HG03066 (cell line): ENCODE results near the gene MXD1.

Experiments
- ATAC-seq: cut with Tn5 transposase; IDR thresholded peaks from one replicate; pipeline ENCODE4 v1.9.1; 2021; ENCODE audit warnings: low read depth; ENCODE audit not compliant: unreplicated experiment

The MXD1 gene

DNA sequence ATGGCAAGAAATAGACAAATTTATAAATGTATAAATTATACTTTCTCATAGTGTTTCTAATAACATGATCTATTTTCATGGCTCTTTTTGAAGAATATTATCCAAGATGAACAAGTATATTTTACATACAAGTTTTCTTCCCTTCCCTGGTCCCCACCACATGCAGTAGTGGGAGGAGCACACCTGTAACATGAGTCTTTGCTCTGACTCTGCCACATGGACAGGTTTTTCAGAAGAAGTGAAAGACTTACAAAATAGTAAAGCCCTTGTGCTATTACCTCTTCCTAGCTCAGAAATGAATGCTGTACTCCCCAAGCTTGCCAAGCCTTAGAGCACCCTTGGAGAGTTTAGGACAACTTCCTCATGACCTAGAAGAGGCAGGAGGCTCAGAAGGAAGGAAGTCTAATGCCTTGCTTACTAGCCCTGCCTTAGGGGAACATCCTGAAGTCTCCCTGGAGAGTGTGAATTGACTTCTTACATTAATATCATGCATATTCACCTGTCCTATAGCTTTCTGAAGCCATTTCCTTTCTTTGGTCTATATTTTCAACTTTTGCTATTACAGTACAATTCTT lies 18.4 kb downstream of the MXD1 start:
- no peak for ATAC-seq

DNA sequence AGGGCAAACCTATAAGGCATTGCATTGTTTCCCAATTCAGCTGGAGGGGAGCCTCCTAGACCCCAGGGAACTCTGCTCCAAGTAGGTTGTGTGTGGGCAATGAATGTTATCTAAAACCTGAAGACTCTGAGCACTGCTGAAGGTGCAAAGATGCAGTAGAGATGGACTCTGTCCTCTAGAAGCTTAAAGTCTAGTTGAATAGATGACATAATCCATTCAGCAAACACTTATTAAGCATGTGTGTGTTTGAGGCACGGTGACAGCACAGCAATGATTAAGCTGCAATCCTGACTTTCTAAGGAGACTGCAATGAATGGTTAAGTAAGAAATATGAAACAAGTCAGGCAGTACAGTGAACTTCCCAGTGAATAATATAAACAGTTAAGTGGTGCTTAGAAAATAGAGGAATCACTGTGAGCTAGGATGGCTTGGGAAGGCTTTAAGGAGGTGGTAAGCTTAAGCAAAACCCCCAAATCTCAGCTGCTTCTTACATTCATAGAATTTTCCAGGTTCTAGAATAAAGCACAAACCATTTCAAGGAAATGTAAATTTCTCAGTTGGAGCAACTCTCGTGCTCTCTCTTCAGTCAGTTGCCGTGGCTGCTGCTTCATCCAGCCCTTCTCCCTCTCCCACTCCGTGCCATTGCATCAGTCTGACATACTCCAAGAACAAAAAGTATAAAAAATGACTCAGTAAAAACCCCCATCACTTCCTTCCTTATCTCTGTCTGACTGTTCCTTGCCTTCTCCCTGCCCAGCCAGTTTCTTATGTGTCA lies 19.1 kb downstream of the MXD1 start:
- ATAC-seq: no peak

DNA sequence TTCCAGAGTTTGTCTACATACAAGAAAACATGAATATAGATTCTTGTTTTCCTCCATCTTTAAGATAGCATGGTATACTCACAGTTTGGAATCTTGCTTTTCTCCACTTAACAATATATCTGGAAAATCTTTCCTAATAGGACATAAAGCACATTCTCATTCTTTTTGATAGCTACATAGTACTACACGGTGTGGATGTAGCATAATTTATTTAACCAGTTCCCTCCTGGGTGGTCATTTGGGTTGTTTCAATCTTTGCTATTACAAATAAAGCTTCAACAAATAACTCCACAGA lies 19.7 kb downstream of the MXD1 start:
- no peak for ATAC-seq

DNA sequence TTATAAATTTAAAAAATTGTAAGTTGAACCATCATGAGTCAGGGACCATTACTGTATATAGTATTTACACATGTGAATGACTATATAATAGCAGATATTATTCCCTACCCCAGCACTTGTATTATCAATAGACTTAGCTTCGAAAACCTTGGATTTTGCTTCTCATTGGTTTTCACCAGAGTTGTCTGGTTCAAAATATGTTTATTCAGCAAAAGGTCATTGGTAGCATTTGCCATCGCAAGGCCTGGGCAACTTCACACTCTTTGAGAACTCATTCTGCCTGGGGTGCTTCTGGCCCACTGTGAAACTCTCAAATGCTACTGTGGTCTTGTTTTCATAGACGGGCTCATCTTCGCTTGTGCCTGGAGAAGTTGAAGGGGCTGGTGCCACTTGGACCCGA lies 20.1 kb downstream of the MXD1 start:
- ATAC-seq: no peak

DNA sequence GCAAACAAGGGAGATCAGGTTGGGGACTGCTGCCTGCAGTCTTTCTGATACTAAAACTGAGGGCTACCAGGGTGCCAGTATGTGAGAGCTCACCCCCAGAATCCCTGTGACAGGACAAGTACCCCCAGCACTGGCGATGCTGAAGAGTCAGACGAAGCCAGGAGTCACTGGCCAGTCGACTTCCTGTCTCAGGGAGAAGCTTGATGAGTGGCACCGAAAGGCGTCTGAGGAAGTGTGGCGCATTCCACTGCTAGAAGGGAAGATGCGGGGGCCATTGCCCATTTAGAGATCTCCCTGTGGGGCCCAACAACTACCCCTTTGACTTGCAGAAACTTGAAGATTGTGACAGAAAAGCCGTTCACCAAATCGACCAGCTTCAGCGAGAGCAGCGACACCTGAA lies 22.0 kb downstream of the MXD1 start:
- no peak for ATAC-seq

DNA sequence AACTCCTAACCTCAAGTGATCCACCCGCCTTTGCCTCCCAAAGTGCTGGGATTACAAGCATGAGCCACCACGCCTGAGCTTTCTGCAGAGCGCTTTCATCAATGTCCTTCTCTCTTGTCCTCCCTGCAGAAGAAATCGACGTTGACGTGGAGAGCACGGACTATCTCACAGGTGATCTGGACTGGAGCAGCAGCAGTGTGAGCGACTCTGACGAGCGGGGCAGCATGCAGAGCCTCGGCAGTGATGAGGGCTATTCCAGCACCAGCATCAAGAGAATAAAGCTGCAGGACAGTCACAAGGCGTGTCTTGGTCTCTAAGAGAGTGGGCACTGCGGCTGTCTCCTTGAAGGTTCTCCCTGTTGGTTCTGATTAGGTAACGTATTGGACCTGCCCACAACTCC lies 23.1 kb downstream of the MXD1 start:
- ATAC-seq: no peak

DNA sequence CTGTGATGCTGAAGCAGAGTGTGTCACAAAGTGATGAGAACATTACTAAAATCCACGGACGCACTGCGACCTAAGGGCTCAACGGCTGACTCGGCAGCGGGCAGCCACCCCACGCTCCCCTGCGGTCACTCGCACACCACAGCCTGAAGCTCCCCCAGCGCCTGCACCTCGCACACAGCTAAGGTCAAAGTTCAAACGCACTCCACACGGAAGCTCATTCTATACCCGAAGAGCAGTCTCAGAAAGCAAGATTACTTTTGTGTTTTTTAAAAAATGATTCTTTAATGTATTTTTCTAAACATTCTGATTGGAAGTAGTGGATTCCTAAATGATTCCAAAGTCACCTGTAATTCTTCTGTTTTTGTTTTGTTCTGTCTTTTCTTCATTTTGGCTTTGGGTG lies 24.8 kb downstream of the MXD1 start:
- no peak for ATAC-seq

DNA sequence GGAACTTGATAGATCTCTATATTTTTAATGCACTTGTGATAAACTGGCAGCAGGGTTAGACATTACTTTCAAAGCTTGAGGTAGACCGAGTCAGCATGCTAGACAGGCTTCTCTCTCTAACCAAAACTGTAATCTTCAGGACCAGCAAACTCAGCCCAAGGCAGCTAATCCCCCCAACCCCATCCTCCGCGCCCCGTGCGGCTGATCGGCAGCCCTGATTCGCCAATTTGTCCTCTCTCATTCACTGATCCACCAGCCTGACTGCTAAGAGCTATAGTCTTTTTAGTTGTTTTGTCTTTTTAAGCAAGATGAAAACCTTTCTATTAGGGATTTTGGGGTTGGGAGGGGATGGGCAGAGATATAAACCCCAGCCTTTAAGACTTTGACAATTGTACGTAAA lies 25.8 kb downstream of the MXD1 start:
- ATAC-seq: no peak

DNA sequence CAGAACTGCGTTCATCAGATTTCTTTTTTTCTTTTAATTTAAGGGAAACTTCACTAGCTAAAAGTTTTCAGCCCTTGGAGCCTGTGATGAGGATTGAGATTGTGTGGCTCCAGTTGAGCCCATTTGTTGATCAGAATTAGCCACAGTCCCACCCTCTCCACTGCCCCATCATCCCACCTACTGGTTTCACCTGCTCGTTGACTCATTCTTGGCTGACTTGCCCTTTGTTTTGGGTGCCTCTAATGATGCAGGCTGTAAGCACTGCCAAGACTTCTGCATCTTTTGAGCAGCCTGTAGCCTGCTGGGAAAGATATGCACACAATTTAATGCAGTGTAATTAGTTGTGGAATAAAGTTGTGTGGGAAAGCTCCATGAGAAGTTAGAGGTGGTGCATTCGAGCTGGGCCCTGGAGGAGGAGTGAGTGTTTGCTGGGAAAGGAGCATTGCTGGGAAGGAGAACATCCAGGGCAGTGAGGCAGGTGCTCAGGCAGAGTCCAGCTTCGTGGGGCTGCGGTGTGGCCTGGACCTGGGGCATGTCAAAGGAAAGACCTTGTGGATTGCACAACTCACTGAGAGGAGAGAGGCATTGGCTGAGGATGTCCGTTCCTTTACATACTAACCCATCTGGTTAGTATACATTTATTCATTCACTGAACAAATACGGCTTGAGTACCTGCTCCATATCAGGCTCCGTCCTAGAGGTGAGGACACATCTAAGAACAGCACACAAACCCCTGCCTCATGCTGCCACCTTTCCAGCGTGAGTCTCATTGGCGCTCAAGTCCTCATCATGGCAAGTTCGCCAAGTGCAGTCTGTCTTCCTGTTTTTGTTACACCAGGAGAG lies 28.3 kb downstream of the MXD1 start:
- ATAC-seq: no peak

DNA sequence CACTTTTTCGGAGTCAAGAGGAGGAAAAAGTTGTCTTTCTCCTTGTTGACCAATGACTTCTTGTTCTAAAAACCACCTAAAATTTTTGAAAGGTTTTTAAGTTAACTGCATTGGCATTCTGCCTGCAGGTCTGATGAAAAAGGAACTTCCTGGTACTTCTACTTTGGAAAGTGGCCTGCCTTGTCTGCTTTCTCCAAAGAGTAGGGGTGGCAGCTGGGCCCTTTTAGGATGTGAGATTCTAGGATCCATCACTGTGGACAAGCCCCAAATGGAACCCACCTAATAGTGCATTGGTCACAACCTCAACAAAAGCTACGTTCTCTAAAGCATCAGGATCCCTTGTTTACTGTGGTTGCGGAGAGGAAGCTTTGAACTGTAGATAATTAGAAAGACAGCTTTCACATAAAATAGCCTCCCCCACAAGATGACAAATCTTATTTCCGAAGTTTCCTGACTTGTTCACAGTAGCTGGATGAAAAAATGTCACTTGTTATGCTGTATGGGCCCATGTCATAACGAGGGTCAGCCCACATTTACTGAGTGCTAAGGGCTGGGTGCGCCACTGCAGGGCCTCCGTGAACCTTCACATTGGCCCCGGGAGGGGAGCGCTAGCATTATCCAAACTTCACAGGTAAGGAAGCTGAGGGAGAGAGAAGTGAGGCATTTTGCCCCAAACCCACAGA lies 29.1 kb downstream of the MXD1 start:
- ATAC-seq: no peak

DNA sequence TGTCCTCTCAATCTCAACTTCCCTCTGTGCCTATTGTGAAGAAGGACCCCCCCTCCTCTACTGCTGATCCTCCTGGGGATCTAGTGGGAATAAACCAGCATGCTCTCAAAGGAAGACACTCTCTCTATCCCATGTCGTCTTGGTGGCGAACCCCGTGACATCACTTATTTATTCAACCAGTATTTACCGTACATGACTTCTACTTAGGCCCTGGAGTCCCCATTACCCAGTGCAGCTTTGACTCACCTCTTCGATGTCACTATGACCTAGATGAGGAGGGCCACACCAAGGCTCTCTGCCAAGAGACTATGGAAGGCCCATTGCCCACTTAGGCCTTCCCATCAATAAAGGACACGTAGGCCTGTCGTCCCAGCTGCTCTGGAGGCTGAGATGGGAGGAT lies 29.8 kb downstream of the MXD1 start:
- no peak for ATAC-seq

DNA sequence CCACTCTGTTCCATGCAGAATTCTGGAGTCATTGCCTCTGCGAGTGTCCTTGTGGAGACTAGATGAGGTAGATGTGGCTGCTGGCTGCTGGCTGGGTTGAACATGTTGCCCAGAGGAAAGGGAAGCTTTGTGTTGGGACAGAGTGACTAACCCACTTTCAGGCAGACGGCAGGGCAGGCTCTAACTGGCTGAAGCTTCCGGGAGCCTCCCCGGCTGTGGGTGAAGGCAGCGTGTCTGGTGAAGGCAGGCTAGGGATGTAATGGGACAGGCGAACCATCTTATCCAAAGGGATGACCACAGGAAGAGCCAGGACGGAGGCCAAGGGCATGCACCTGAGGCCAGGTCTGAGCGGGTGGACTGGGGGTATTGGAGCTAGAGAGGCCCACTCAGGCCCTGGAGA lies 30.5 kb downstream of the MXD1 start:
- ATAC-seq: no peak

DNA sequence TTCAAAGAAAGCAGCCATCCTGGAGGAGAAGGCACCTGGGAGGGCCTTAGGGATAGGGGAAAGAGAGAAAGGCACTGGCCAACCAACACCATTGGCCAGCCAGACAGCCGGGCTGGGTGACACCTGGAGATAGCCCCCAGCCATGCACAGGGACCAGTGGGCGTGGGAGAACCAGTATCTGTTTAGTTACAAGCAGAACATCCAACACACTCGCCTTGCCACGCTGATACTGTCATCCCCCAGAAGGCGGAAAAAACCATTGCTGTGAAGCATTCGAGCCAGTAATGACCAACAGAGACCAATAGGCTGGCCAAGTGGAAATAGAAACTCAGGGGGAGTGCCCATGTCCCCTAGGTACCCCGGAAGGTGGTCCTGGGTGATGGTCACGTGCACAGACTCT lies 31.0 kb downstream of the MXD1 start:
- no peak for ATAC-seq

DNA sequence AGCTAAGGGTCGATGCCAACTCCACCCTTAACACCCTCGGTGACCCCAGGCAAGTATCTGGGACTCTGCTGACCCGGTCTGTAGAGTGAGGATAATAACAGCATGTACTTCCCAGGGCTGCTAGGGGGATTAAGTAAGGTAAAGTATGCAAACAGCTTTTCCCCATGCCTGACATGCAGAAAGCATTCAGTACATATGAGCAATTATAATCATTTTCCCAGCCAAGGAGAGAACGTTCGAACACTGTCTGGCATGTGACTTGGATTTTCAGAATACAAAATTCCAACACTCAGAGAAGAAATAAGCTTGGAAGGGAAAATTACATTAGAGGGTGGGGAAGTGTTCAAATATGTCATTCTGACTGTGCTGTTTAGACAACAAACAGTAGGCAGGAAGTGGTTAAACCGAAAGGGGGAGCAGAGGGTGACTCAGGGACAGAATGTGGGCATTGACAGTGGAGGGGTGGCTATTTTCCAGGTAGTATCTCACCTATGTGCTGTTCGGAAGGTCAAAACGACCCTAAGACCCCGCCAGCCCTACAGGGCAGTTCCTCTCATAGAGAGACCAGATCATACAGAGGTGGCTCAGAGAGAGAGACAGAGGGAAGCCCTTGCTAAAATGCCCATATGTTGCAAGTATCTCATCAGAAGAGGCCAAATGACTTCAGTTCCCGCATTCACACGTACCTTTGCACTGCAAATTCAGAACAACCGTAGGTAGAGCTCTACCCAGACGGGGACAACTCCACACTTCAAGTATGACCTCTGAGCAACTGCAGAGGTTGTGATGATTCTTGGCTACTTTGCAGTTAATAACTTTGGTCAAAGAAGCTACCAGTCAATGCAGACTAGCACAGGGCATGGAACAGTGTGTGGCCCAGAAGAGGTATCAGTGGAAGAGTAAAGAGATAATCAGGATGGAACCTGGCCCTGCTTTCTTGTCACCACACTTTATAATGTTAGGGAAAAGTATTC lies 31.7 kb downstream of the MXD1 start:
- no peak for ATAC-seq

DNA sequence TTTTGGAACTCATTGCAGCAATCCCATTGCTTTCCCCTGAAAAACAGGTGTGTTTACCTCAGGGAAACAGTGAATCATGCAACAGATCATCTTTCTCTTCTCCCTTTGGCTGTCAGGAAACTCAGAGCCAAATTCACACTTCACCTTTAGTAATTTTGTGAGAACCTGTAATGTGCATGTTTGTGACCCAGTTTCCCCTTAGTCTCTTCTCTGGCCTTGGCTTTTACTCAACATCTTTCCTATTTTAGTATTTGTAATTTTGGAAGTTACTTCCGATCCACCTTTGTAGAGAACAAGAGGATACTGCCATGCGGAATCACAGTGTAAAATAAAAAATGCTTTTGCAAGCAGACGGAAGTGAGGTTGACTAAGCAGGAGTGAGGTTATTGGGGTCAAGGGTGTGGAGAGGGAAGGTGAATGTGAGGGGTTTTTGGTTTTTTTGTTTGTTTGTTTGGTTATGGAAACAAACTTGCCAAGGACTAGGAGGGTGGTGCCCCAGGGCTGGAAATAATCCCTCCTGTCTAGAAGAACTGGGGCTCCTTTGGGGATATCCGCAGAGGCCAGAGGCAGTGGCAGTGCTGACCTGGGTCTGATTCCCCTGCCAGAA lies 32.5 kb downstream of the MXD1 start:
- no peak for ATAC-seq

DNA sequence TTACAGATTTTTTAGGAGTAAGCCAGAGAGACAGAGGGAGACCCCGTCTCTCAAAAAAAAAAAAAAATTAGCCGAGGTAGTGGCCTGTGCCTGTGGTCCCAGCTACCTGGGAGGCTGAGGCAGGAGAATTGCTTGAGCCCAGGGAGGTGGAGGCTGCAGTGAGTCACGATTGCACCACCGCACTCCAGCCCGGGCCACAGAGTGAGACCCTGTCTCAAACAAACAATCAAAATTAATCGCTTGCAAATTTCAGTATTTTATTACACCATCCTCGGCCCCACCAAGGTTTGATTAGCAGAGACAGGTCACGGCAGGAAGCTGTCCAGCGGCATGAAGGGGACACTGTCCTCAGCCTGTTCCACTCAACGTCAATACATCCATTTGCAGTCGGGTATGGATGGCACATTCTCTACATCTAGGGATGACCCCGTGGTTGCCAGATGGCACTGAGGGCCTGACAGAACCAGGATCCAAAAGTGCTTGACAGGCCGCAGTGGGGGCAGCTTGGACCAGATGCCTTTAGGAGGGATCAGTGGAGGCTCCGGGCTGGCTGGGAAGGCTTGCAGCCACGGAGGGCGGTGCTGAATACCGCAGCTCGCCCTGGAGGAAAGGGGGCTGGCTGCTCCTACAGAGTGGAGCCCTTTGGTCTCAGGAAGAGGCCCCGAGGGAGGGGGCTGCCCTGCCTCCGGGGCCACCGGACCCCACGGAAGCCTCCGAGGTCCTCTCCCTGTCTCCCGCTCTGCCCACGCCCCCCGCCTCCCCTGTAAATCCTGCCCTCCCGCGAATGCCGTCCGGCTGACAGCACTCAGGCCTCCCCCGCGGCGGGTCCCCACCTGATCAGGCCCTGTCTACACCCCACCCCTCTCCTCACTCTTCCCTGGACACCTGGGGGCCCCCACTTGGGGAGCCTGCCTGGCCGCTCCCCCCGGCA lies 33.4 kb downstream of the MXD1 start:
- ATAC-seq: no peak

DNA sequence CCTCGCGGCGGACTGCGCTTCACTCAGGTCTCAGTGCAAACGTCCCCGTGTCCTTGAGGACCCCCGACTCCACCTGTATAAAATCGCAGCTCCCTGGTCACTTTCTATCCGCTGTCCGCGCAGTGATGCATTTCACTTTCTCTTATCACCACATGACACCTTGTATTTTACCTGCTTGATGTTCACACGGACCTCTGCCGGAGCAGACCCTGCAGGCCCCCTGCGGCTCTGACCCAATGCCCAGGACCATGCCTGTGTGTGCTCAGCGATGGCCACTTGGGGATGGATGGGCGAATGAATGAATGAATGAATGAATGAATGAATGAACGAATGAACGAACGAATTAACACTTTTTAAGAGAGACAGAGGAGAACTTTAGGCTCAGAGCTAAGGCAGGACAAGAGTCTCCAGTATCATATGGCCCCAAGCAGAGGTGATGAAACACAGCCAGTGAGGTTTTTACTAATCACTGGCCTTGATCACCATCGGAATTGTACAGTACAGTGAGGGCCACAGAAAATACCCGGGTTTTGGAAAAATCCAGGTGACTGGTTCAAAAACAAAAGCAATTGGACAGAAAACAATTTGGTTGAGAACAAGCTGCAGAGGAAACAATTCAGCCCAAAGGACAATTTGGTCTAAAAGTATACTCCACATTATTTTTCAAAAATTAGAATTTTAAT lies 34.2 kb downstream of the MXD1 start:
- no peak for ATAC-seq

DNA sequence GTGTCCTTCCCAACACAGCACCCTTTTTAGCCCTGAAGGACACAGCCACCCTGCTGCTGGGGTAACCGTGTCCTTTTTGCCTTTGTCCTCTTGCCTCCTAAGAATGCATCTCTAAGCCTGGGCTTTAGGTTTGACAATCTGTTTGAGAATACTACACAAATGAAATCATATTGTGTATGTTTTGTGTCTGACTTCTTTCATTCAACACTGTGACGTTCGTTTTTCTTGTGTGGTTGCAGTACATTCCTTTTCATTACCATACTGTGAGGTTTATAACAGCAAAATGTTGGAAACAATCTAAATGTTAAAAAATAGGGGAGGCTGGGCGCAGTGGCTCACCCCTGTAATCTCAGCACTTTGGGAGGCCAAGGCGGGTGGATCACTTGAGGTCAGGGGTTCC lies 35.3 kb downstream of the MXD1 start:
- ATAC-seq: no peak
